Body of pancreas (tissue), 4 donors: Measurements from ENCODE around the gene TELO2. TPM values are rescaled to one million over a fixed set of nuclear protein-coding genes. Genes with fewer than 3 reads are reported as not detected.

Source experiments
- ATAC-seq: fragments of 150-250 bp; one replicate; pipeline ENCODE4 v1.9.1; 2016
- DNase-seq, 4 donors: peaks; one replicate each; pipeline ENCODE4 v3.0.0-alpha.2; 2019
- H3K27ac ChIP-seq, 4 donors: fragments of 200-600 bp; sonication (generic); 1 replicate in 3 of 4; 2 replicates in 1 of 4; pipeline versions ENCODE4 v1.5.1 to v1.6.1; 2016 to 2019; ENCODE audit warnings: mild to moderate bottlenecking in 1 of 4, mixed read lengths in 1 of 4, moderate library complexity in 1 of 4
- H3K27me3 ChIP-seq, 2 donors: fragments of 200-600 bp; sonication (generic); one replicate each; pipeline ENCODE4 v1.6.0; 2016; ENCODE audit warnings: mild to moderate bottlenecking in 1 of 2
- H3K36me3 ChIP-seq, 2 donors: fragments of 200-600 bp; sonication (generic); replicated peaks in 1 of 2; 2 replicates each; pipeline ENCODE4 v1.5.1; 2016; ENCODE audit warnings: low read depth in 2 of 2; ENCODE audit not compliant: insufficient read depth in 1 of 2
- H3K4me1 ChIP-seq: fragments of 200-600 bp; sonication (generic); one replicate; pipeline ENCODE4 v1.6.0; 2016
- H3K4me3 ChIP-seq, 2 donors: fragments of 200-600 bp; sonication (generic); 1 replicate in 1 of 2; 2 replicates in 1 of 2; pipeline ENCODE4 v1.5.1; 2016 to 2019
- H3K9me3 ChIP-seq, 3 donors: fragments of 200-600 bp; sonication (generic); 1 replicate in 2 of 3; 2 replicates in 1 of 3; pipeline ENCODE4 v1.5.1; 2016
- POLR2A ChIP-seq, 3 donors: fragments of 450-650 bp; IDR thresholded peaks; one replicate each; pipeline ENCODE4 v1.6.1; 2016; ENCODE audit warnings: antibody characterized with exemption in 3 of 3, mild to moderate bottlenecking in 2 of 3
- WGBS, 2 donors: methylation state at CpG; one replicate each; pipeline ENCODE4 v1.1.5; 2017; 5-methylcytosine and 5-hydroxymethylcytosine counted together
- intact Hi-C: fragments of 100-400 bp; cut with DNase I; formaldehyde crosslinking; loops from one replicate; pipeline ENCODE4 v1.15.1; 2023
- total RNA-seq, 2 donors: library from RNA; depleted of rRNA; stranded (reverse); fragments of >200 nt; gene quantifications; one replicate each; pipeline ENCODE4 v1.1.0, GENCODE V29; 2016
- TF ChIP-seq, protein P1 (sequence below), 7 experiments: fragments of 450-650 bp in 4 of 7; fragments of 200-600 bp in 3 of 7; sonication (generic) in 3 of 7; IDR thresholded peaks; one replicate each; pipeline ENCODE4 v1.5.1; 2016 to 2019; ENCODE audit warnings: antibody characterized with exemption in 7 of 7

TELO2 gene
- 10 to 100 TPM; 25.4 to 76.5 TPM for total RNA-seq

DNA sequence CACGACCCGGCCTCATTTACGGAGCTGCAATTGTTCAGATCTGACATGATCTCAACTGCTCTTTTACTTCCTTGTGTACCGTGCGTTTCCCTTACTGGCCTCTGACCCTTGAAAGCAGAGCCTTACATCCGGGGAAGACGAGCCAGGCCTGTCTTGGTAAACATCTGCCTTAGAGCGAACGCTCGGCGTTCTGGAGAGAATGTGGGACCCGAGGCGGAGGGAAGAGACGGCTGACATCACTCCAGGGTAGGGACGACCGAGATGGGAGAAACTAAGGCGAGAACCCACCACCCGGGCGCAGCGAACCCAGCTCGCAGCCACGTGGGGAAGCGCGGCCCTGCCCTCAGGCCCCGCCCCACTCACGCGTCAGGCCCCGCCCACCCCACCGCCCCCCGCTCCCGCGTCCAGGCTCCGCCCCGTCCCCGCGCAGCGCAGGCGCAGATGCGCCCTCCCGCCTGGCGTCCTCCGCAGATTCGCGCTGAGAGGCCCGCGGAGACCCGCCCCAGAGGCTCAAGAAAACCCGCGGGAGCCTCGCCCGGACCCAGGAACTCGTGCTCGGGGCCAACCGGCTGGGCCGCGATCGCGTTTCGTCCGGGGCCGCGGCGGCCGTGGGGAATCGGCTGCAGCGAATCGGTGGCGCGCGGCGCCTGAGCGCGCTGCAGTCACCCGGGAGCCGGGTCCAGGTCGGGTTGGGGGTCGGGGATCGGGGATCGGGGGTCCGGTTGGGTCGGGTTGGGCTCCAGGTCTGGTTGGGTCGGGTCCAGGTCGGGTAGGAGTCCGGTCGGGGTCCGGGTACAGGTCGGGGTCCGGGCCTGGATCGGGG, at the start of gene TELO2:
Gene TELO2 (plus strand): TSS at position 438 of the 823 bp plus-strand sequence. CDS start 922 bp downstream, outside the sequence.
- DNase-seq (peak; percentile 77 to 84 (median 81)), ATAC-seq (peak; percentile 97)
- Histone ChIP-seq H3K4me1 (peaks cover 21% of the 10 kb centered on the region), H3K27ac (peak within 1 kb of the TSS; percentile 74 to 95 (median 83)), H3K36me3 (peaks cover 0 to 1% of the 10 kb centered on the region in 2 donors), H3K4me3 (peak within 1 kb of the TSS; percentile 69 to 94), H3K9me3 (no peaks in the 10 kb centered on the region), H3K27me3 (no peaks in the 10 kb centered on the region)
- WGBS, 2 donors: 1 to 5% methylated on average over 27 to 85 of the region's 89 CpGs
- intact Hi-C loops: no loop called here
- TF ChIP-seq, protein P1, sequence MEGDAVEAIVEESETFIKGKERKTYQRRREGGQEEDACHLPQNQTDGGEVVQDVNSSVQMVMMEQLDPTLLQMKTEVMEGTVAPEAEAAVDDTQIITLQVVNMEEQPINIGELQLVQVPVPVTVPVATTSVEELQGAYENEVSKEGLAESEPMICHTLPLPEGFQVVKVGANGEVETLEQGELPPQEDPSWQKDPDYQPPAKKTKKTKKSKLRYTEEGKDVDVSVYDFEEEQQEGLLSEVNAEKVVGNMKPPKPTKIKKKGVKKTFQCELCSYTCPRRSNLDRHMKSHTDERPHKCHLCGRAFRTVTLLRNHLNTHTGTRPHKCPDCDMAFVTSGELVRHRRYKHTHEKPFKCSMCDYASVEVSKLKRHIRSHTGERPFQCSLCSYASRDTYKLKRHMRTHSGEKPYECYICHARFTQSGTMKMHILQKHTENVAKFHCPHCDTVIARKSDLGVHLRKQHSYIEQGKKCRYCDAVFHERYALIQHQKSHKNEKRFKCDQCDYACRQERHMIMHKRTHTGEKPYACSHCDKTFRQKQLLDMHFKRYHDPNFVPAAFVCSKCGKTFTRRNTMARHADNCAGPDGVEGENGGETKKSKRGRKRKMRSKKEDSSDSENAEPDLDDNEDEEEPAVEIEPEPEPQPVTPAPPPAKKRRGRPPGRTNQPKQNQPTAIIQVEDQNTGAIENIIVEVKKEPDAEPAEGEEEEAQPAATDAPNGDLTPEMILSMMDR (IDR thresholded peaks at IDR 0.05): peak in 3 of 7 experiments; percentile 4 to 18 (median 13)
- TF ChIP-seq POLR2A (IDR thresholded peaks at IDR 0.05): peak in 2 of 3 donors; percentile 45 to 57

DNA sequence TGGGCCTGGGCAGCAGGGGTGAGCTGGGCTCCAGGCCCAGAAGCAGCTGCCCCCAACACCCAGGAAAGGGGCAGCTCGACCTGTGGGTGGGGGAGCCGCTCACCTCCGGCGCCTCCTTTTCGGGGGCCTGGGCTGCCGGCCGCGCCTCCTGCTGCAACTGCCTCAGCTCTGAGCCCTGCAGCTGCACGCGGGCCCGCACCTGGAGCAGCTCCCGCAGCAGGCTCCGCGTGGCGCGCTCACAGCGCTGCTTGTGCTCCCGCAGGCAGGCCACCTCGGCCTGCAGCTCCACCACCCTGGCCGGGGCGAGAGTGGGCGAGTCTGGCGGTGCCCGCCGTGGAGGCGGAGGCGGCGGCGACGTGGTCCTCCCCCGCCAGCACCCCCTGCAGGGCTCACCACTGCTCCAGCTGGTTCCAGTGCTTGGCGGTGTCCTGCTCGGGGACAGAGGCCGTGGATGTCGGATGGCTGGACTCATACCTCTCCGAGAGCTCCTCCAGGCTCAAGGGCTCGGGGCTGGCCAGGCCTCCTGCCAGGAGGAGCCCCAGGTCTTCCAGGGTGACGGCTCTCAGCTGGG, 49.7 kb upstream of the TELO2 start:
- TF ChIP-seq POLR2A (IDR thresholded peaks at IDR 0.05): no peak
- TF ChIP-seq, protein P1 (IDR thresholded peaks at IDR 0.05): peak in 1 of 7 experiments; percentile 23
- Histone ChIP-seq H3K36me3 (peaks cover 0 to 6% of the 10 kb centered on the region in 2 donors), H3K4me3 (no peak overlapping the region), H3K4me1 (no peaks in the 10 kb centered on the region), H3K9me3 (no peaks in the 10 kb centered on the region), H3K27ac (no peak overlapping the region), H3K27me3 (no peaks in the 10 kb centered on the region)
- intact Hi-C loops: no loop called here
- DNase-seq: peak in 1 of 4 donors; percentile 38
- ATAC-seq: no peak
- WGBS, 2 donors: 61% methylated on average over 33 of the region's 38 CpGs; no CpG with 5 or more reads in 1 of the 2 donors

GRCh38 chr16:1443980-1444729, 49.0 kb upstream of the TELO2 start, which contains the start of gene CCDC154:
CCDC154 (minus strand) TSS chr16:1444556; CDS start chr16:1444322, 234 bp downstream.
- Histone ChIP-seq H3K27ac (no peak within 1 kb of the TSS), H3K4me3 (no peak within 1 kb of the TSS), H3K27me3 (no peaks in the 10 kb centered on the region), H3K4me1 (no peaks in the 10 kb centered on the region), H3K36me3 (peaks cover 0 to 6% of the 10 kb centered on the region in 2 donors), H3K9me3 (no peaks in the 10 kb centered on the region)
- TF ChIP-seq, protein P1 (IDR thresholded peaks at IDR 0.05): no peak
- 70 to 76% methylated on average over 9 to 27 of the region's 27 CpGs for WGBS, 2 donors
- ATAC-seq: no peak
- intact Hi-C loops: no loop called here
- DNase-seq: no peak

DNA sequence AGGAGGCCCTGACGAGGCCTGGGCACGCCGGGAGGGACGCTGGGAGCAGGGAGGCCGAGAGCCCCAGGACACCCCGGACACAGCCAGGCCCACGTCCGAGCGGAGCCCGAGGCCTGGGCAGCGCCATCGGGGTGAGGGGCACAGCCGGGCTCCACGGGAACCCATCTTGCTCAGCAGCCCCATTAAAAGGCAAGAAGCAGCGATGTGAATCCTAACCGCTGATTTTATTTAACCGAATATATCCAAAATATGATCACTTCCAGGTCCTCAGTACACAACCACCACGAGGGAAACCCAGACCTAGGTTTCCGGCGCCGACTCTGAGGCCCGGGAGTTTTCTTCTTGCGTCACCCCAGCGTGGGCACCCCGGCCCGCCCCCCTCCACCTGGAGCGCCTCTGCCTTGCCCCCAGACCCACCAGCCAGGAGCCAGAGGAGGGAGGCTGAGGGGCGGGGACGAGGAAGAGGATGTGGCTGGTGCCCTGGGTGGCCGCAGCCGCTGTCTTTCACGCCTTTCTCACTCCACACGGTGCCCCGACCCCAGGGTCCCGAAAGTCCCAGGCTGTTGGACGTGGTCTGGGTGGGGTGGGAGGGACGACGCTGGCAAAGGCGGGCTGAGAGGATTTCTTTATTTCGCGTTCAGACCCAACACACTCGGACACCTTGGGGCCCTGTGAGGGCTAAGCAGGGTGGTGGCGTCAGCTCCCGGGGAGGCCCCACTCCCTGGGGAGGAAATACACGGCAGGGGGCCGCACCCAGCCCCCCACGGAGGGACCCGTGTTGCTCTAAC, 48.2 kb upstream of the TELO2 start:
- Histone ChIP-seq H3K36me3 (peaks cover 0 to 6% of the 10 kb centered on the region in 2 donors), H3K4me3 (no peak overlapping the region), H3K27me3 (no peaks in the 10 kb centered on the region), H3K9me3 (no peaks in the 10 kb centered on the region), H3K27ac (no peak overlapping the region), H3K4me1 (no peaks in the 10 kb centered on the region)
- ATAC-seq (no peak), DNase-seq (no peak)
- TF ChIP-seq POLR2A (IDR thresholded peaks at IDR 0.05): no peak
- TF ChIP-seq, protein P1 (IDR thresholded peaks at IDR 0.05): no peak
- 81 to 93% methylated on average over 32 to 48 of the region's 48 CpGs for WGBS, 2 donors
- intact Hi-C loops: no loop called here
